GM18505 (cell line): Measurements from ENCODE around the gene ARMH4.

ENCODE experiments used
- ATAC-seq: cut with Tn5 transposase; IDR thresholded peaks from one replicate; pipeline ENCODE4 v1.9.1; 2021; ENCODE audit not compliant: unreplicated experiment
- POLR2A ChIP-seq: IDR thresholded peaks from 4 replicates; pipeline ENCODE4 v1.6.1; 2011; ENCODE audit warnings: borderline replicate concordance; ENCODE audit not compliant: insufficient read depth, insufficient read length; ENCODE audit errors: extremely low read depth

ARMH4 gene

DNA sequence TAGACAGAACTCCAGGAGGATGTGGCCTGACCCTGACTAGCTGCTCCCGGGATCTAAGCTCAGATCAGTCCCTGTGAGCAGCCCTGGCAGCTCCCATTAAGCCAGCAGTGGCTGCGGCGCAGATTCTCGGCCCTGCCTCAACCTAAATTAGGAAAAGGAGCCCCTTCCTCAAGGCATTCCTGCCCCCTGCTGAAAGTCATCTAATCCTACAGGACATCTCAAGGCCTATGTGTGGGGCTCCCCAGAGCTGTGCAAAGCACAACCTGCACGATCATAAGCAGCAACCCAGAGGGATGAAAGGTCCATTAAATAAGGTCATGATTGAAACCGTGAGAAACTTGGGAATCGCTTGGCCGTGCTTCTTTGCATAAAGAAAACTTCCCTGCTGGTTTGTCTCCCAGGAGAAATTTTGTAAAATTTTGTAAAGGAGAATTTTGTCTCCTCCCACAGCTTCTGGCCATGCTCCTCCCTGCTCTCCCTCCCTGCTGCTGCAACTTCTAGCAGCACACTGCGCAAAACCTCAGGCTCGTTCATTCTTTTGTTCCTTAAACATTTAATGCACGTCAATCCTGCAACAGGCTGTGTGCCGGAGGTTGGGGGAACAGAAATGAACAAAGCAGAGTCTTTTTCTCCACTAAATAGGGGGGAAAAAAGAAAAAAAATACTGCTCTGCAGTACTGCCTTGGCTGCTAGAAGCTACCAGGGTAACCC lies 189.5 kb downstream of the ARMH4 start:
- no peak for ATAC-seq
- no peak for TF ChIP-seq POLR2A

DNA sequence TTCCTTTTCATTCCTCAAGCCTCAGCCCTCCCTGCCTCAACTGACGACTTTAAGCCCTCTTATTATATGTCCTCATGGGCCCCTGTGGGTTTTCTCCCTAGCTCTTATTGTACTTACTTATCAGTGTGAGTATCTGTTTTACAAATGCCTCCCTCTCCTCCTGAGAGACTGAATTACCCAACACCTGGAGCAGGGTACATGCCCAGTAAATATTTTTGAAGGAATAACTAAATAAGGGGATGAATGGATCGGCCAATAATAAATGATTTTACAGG lies 190.3 kb downstream of the ARMH4 start:
- no peak for TF ChIP-seq POLR2A
- no peak for ATAC-seq

DNA sequence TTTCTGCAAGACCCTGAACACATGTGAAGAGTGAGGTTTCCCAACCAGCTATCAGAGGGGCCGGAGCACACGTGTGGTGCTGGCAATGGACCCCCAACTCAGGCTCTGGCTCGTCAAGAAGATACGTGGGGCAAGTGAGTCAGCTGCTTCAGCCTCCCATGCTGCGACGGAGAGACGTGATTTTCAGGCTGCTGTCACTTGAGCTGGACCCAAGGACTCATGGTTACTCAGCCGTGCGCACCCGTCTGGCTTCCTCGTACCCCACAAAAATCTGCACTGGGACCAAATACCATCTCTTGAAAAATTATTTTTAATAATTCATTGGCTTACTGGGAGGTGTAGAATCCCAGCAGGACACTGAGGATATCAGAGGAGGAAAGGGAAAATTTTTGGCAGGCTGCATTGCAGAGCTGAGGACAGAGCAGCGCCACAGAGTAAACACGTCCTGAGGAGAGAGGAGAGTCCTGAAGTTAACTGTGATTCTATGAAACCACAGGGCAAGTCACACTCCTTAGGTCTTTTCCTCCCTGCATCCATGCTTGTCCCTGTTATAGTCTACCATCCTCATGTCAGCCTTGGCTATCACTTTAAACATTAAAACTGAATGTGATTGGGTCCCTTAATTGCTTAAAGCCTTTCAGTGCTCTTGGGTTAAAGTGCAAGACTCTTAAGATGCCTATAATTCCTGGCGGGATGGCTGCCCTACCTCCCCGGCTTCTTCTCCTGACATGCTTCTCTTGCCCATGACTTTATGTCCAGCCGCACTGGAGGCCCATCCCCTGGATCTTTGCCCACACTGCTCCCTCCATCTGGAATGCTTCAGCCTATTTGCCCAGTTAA lies 190.8 kb downstream of the ARMH4 start:
- ATAC-seq: no peak
- TF ChIP-seq POLR2A: no peak

DNA sequence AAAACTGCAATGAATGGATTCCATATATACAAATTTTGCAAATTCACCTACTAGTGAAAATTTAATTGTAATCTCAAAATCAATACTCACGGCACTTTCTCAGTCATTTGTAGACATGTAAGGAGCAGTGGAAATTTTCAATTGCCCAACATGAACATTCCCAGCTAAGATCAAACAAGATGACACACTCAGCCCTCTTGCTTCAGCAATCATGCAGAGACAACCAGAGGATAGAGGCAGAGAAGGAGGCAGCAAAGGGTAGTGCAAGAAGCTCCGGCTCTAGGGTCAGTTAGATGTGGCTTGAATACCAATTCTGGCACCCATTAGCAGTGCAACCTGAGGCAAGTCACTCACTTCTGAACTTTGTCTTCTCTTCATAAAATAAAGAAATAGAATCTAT lies 194.6 kb downstream of the ARMH4 start:
- no peak for ATAC-seq
- TF ChIP-seq POLR2A: no peak
